ENCODE data around the gene CCDC7. TPM values are rescaled to one million over a fixed set of nuclear protein-coding genes. Genes with fewer than 3 reads are reported as not detected.
"Not testable (repeated sequence)": the region's sequence is repeated elsewhere in the genome, so short reads cannot be mapped to it uniquely, and the experiment has no call there.

Gene CCDC7
- total and polyA plus RNA-seq, 2 experiments from 2014 or later = 2.0 to 10.0 TPM

DNA sequence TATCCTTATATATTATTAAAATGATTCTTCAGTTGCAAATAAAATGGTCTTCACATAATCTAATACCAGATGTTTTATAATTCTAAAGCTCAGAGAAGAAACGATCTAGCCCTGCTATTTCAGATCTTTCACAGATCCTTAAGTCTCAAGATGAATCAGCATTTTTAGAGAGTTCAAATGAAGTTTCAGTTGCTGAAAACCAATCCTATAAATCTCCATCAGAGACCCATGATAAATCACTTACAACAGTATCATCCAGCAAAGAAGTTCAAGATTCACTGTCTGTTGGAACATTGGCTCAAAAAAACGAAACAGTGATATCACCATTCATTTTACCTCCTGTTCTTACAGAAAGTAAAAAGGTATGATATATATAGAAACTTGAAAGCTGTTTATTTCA, 137.0 kb downstream of the CCDC7 start:
- H3K4me2 ChIP-seq = no peak overlapping the region
- no peaks in the 10 kb centered on the region for H3K4me1 ChIP-seq (ENCODE audit: insufficient read depth)
- H3K4me3 ChIP-seq = no peak overlapping the region
- no peaks in the 10 kb centered on the region for H3K36me3 ChIP-seq (replicated peaks; ENCODE audit: insufficient read depth, low read depth)
- H3K79me2 ChIP-seq = no peaks in the 10 kb centered on the region
- no peak overlapping the region for H2AFZ ChIP-seq
- H3K27me3 ChIP-seq = no peaks in the 10 kb centered on the region
- WGBS (ENCODE audit: low lambda C conversion rate, missing lambda C conversion rate) = 78% methylated on average over 2 of the region's 2 CpGs
- no peak overlapping the region for H3K27ac ChIP-seq
- no peaks in the 10 kb centered on the region for H4K20me1 ChIP-seq (ENCODE audit: insufficient read depth, poor library complexity, severe bottlenecking)
- TF ChIP-seq EZH2phosphoT487 (IDR thresholded peaks at IDR 0.05; ENCODE audit: low read depth, severe bottlenecking, unreplicated experiment) = no peak
- TF ChIP-seq EZH2 (IDR thresholded peaks at IDR 0.05; ENCODE audit: borderline replicate concordance) = no peak
- TF ChIP-seq, protein P1, sequence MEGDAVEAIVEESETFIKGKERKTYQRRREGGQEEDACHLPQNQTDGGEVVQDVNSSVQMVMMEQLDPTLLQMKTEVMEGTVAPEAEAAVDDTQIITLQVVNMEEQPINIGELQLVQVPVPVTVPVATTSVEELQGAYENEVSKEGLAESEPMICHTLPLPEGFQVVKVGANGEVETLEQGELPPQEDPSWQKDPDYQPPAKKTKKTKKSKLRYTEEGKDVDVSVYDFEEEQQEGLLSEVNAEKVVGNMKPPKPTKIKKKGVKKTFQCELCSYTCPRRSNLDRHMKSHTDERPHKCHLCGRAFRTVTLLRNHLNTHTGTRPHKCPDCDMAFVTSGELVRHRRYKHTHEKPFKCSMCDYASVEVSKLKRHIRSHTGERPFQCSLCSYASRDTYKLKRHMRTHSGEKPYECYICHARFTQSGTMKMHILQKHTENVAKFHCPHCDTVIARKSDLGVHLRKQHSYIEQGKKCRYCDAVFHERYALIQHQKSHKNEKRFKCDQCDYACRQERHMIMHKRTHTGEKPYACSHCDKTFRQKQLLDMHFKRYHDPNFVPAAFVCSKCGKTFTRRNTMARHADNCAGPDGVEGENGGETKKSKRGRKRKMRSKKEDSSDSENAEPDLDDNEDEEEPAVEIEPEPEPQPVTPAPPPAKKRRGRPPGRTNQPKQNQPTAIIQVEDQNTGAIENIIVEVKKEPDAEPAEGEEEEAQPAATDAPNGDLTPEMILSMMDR (IDR thresholded peaks at IDR 0.05; ENCODE audit: poor library complexity) = no peak
- H3K9me2 ChIP-seq (replicated peaks; ENCODE audit: insufficient read depth) = no peaks in the 10 kb centered on the region
- DNase-seq (ENCODE audit: low spot score) = no peak
- H3K9me3 ChIP-seq (ENCODE audit: low read depth) = no peaks in the 10 kb centered on the region

DNA sequence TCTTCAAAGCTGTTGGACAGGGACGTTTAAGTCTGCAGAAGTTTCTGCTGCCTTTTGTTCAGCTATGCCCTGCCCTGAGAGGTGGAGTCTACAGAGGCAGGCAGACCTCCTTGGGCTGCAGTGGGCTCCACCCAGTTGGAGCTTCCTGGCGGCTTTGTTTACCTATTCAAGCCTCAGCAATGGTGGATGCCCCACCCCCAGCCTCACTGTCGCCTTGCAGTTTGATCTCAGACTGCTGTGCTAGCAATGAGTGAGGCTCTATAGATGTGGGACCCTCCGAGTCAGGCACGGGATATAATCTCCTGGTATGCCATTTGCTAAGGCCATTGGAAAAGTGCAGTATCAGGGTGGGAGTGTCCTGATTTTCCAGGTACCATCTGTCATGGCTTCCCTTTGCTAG, 152.1 kb downstream of the CCDC7 start:
- H3K79me2 ChIP-seq; H3K4me3 ChIP-seq; H4K20me1 ChIP-seq (ENCODE audit: insufficient read depth, poor library complexity, severe bottlenecking); H3K4me1 ChIP-seq (ENCODE audit: insufficient read depth); H3K27ac ChIP-seq; H3K36me3 ChIP-seq (replicated peaks; ENCODE audit: insufficient read depth, low read depth); H3K4me2 ChIP-seq; H3K27me3 ChIP-seq; DNase-seq (ENCODE audit: low spot score); H3K9me2 ChIP-seq (replicated peaks; ENCODE audit: insufficient read depth); H2AFZ ChIP-seq; H3K9me3 ChIP-seq (ENCODE audit: low read depth): not testable (repeated sequence)
- 94% methylated on average over 5 of the region's 5 CpGs for WGBS (ENCODE audit: low lambda C conversion rate, missing lambda C conversion rate)

DNA sequence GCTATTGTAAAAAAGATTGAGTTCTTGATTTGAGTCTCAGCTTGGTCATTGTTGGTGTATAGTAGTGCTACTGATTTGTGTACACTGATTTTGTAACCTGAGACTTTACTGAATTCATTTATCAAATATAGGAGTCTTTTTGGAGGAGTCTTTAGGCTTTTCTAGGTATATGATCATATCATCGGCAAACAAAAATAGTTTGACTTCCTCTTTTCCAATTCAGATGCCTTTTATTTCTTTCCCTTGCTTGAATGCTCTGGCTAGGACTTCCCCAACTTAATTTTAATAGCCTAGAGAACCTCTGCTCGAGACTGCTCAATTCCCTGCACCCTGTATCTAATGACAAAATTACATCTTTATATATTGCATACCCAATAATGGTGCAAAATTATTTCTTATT, 154.4 kb downstream of the CCDC7 start:
- Histone ChIP-seq H3K27me3 (no peaks in the 10 kb centered on the region), H3K9me2 (replicated peaks; ENCODE audit: insufficient read depth) (no peaks in the 10 kb centered on the region), H3K79me2 (no peaks in the 10 kb centered on the region), H3K4me3 (no peak overlapping the region), H2AFZ (no peak overlapping the region), H3K9me3 (ENCODE audit: low read depth) (peaks cover 8% of the 10 kb centered on the region), H3K4me1 (ENCODE audit: insufficient read depth) (no peaks in the 10 kb centered on the region), H3K27ac (no peak overlapping the region), H4K20me1 (ENCODE audit: insufficient read depth, poor library complexity, severe bottlenecking) (no peaks in the 10 kb centered on the region), H3K4me2 (no peak overlapping the region), H3K36me3 (replicated peaks; ENCODE audit: insufficient read depth, low read depth) (no peaks in the 10 kb centered on the region)
- TF ChIP-seq, protein P1 (IDR thresholded peaks at IDR 0.05; ENCODE audit: poor library complexity) = no peak
- no peak for TF ChIP-seq EZH2 (IDR thresholded peaks at IDR 0.05; ENCODE audit: borderline replicate concordance)
- TF ChIP-seq EZH2phosphoT487 (IDR thresholded peaks at IDR 0.05; ENCODE audit: low read depth, severe bottlenecking, unreplicated experiment) = no peak
- no peak for DNase-seq (ENCODE audit: low spot score)
- 67% methylated on average over 2 of the region's 2 CpGs for WGBS (ENCODE audit: low lambda C conversion rate, missing lambda C conversion rate)

DNA sequence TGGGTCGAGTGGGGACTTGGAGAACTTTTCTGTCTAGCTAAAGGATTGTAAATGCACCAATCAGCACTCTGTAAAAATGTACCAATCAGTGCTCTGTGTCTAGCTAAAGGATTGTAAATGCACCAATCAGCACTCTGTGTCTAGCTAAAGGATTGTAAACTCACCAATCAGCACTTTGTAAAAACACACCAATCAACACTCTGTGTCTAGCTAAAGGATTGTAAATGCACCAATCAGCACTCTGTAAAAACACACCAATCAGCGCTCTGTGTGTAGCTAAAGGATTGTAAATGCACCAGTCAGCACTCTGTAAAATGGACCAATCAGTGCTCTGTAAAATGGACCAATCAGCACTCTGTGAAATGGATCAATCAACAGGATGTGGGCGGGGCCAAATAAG, 155.6 kb downstream of the CCDC7 start:
- H3K36me3 ChIP-seq (replicated peaks; ENCODE audit: insufficient read depth, low read depth); H3K27ac ChIP-seq; H4K20me1 ChIP-seq (ENCODE audit: insufficient read depth, poor library complexity, severe bottlenecking); DNase-seq (ENCODE audit: low spot score); H3K9me2 ChIP-seq (replicated peaks; ENCODE audit: insufficient read depth); H2AFZ ChIP-seq; H3K79me2 ChIP-seq; H3K4me1 ChIP-seq (ENCODE audit: insufficient read depth); H3K4me3 ChIP-seq; H3K4me2 ChIP-seq; H3K27me3 ChIP-seq; H3K9me3 ChIP-seq (ENCODE audit: low read depth): not testable (repeated sequence)
- 78% methylated on average over 3 of the region's 3 CpGs for WGBS (ENCODE audit: low lambda C conversion rate, missing lambda C conversion rate)

DNA sequence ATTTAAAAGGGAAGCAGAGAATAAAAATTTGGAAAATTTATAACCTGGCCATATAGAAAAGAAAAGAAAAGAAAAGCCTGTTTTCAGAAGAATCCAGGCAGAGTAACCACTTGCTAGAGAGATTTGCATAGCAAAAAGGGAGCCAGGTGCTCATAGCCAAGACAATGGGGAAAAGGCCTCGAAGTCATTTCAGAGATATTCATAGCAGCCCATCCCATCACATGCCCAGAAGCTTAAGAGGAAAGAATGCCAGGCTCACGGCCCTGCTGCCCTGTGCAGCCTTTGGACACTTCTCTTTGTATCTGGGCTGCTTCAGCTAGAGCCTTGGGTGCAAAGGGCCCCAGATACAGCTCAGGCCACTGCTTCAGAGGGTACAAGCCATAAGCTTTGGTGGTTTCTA, 159.8 kb downstream of the CCDC7 start:
- no peak overlapping the region for H3K27ac ChIP-seq
- no peaks in the 10 kb centered on the region for H3K27me3 ChIP-seq
- no peaks in the 10 kb centered on the region for H4K20me1 ChIP-seq (ENCODE audit: insufficient read depth, poor library complexity, severe bottlenecking)
- H3K4me2 ChIP-seq = no peak overlapping the region
- WGBS (ENCODE audit: low lambda C conversion rate, missing lambda C conversion rate) = 67% methylated on average over 2 of the region's 2 CpGs
- DNase-seq (ENCODE audit: low spot score) = no peak
- no peak overlapping the region for H3K4me3 ChIP-seq
- H2AFZ ChIP-seq = no peak overlapping the region
- H3K9me3 ChIP-seq (ENCODE audit: low read depth) = no peaks in the 10 kb centered on the region
- no peaks in the 10 kb centered on the region for H3K9me2 ChIP-seq (replicated peaks; ENCODE audit: insufficient read depth)
- TF ChIP-seq EZH2 (IDR thresholded peaks at IDR 0.05; ENCODE audit: borderline replicate concordance) (no peak), EZH2phosphoT487 (IDR thresholded peaks at IDR 0.05; ENCODE audit: low read depth, severe bottlenecking, unreplicated experiment) (no peak)
- TF ChIP-seq, protein P1 (IDR thresholded peaks at IDR 0.05; ENCODE audit: poor library complexity) = no peak
- no peaks in the 10 kb centered on the region for H3K36me3 ChIP-seq (replicated peaks; ENCODE audit: insufficient read depth, low read depth)
- no peaks in the 10 kb centered on the region for H3K79me2 ChIP-seq
- no peaks in the 10 kb centered on the region for H3K4me1 ChIP-seq (ENCODE audit: insufficient read depth)

DNA sequence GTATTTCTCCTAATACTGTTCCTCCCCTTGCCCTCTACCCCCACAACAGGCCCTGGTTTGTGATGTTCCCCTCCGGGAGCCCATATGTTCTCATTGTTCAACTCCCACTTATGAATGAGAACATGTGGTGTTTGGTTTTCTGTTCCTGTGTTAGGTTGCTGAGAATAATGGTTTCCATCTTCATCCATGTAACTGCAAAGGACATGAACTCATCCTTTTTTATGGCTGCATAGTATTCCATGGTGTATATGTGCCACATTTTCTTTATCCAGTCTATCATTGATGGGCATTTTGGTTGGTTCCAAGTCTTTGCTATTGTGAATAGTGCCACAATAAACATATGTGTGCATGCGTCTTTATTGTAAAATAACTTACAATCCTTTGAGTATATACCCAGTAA, 164.6 kb downstream of the CCDC7 start:
- H3K36me3 ChIP-seq (replicated peaks; ENCODE audit: insufficient read depth, low read depth); H4K20me1 ChIP-seq (ENCODE audit: insufficient read depth, poor library complexity, severe bottlenecking); H3K9me2 ChIP-seq (replicated peaks; ENCODE audit: insufficient read depth); H3K4me1 ChIP-seq (ENCODE audit: insufficient read depth); H3K9me3 ChIP-seq (ENCODE audit: low read depth); H3K27ac ChIP-seq; H2AFZ ChIP-seq; H3K79me2 ChIP-seq; H3K4me3 ChIP-seq; DNase-seq (ENCODE audit: low spot score); H3K4me2 ChIP-seq; H3K27me3 ChIP-seq: not testable (repeated sequence)
- 98% methylated on average over 2 of the region's 2 CpGs for WGBS (ENCODE audit: low lambda C conversion rate, missing lambda C conversion rate)
